IMR-90 (cell line): ENCODE results near the gene KLC1.
"Not testable (repeated sequence)": the region's sequence is repeated elsewhere in the genome, so short reads cannot be mapped to it uniquely, and the experiment has no call there.

Experiments
- BHLHE40 ChIP-seq: fragments of 150-350 bp; IDR thresholded peaks from 2 replicates; pipeline ENCODE4 v1.6.1; 2016; ENCODE audit warnings: mild to moderate bottlenecking, low read depth, low read length
- POLR2A ChIP-seq: IDR thresholded peaks from 2 replicates; pipeline ENCODE4 v1.6.1; 2012; ENCODE audit warnings: mild to moderate bottlenecking, low read depth, low read length
- SMC3 ChIP-seq: fragments of 150-350 bp; IDR thresholded peaks from 2 replicates; pipeline ENCODE4 v1.6.1; 2016; ENCODE audit warnings: low read depth, mild to moderate bottlenecking, antibody characterized with exemption, low read length, moderate library complexity
- TF ChIP-seq, protein P1 (sequence below): conservative IDR thresholded peaks from 2 replicates; pipeline ENCODE4 v1.5.1; 2012; ENCODE audit warnings: mild to moderate bottlenecking, low read depth, low read length, improper control_type of control experiment
- TF ChIP-seq, protein P2 (sequence below): fragments of 150-350 bp; IDR thresholded peaks from 2 replicates; pipeline ENCODE4 v1.6.1; 2016; ENCODE audit warnings: low read depth, mild to moderate bottlenecking, low read length, moderate library complexity, borderline replicate concordance

DNA sequence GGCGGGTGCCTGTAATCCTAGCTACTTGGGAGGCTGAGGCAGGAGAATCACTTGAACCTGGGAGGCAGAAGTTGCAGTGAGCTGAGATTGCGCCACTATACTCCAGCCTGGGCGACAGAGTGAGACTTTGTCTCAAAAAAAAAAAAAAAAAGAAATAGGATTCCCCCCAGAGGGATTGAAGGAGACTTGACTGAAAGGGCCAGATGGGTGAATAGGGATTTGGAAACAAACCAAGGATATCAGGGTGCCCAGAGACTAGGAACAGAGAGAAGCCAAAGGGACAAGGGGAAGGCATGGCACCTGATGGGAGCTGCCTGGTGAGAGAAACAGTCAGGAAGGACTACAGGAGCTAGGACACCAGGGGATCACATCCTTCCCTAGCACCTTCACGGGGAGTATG lies 19.9 kb upstream of the KLC1 start:
- not testable (repeated sequence) for TF ChIP-seq SMC3, POLR2A, BHLHE40
- TF ChIP-seq, protein P1, sequence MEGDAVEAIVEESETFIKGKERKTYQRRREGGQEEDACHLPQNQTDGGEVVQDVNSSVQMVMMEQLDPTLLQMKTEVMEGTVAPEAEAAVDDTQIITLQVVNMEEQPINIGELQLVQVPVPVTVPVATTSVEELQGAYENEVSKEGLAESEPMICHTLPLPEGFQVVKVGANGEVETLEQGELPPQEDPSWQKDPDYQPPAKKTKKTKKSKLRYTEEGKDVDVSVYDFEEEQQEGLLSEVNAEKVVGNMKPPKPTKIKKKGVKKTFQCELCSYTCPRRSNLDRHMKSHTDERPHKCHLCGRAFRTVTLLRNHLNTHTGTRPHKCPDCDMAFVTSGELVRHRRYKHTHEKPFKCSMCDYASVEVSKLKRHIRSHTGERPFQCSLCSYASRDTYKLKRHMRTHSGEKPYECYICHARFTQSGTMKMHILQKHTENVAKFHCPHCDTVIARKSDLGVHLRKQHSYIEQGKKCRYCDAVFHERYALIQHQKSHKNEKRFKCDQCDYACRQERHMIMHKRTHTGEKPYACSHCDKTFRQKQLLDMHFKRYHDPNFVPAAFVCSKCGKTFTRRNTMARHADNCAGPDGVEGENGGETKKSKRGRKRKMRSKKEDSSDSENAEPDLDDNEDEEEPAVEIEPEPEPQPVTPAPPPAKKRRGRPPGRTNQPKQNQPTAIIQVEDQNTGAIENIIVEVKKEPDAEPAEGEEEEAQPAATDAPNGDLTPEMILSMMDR, result not testable (repeated sequence)
- TF ChIP-seq, protein P2, sequence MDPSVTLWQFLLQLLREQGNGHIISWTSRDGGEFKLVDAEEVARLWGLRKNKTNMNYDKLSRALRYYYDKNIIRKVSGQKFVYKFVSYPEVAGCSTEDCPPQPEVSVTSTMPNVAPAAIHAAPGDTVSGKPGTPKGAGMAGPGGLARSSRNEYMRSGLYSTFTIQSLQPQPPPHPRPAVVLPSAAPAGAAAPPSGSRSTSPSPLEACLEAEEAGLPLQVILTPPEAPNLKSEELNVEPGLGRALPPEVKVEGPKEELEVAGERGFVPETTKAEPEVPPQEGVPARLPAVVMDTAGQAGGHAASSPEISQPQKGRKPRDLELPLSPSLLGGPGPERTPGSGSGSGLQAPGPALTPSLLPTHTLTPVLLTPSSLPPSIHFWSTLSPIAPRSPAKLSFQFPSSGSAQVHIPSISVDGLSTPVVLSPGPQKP, result not testable (repeated sequence)
